Keratinocyte (primary cell): ENCODE results near the gene TEKT5.

ENCODE experiments used
- CTCF ChIP-seq, 3 experiments: IDR thresholded peaks in 1 of 3; conservative IDR thresholded peaks in 1 of 3; optimal IDR thresholded peaks in 1 of 3; 2 replicates in 2 of 3; 3 replicates in 1 of 3; pipeline versions ENCODE3 to v1.5.1; 2011; ENCODE audit warnings: low read length in 3 of 3, mild to moderate bottlenecking in 3 of 3, moderate library complexity in 2 of 3, control low read depth in 1 of 3, inconsistent platforms in 1 of 3; ENCODE audit not compliant: insufficient read depth in 2 of 3; ENCODE audit errors: extremely low read depth in 1 of 3
- EZH2 ChIP-seq: IDR thresholded peaks from one replicate; pipeline ENCODE4 v1.6.1; 2012; ENCODE audit warnings: inconsistent platforms, mild to moderate bottlenecking, low read length, moderate library complexity

DNA sequence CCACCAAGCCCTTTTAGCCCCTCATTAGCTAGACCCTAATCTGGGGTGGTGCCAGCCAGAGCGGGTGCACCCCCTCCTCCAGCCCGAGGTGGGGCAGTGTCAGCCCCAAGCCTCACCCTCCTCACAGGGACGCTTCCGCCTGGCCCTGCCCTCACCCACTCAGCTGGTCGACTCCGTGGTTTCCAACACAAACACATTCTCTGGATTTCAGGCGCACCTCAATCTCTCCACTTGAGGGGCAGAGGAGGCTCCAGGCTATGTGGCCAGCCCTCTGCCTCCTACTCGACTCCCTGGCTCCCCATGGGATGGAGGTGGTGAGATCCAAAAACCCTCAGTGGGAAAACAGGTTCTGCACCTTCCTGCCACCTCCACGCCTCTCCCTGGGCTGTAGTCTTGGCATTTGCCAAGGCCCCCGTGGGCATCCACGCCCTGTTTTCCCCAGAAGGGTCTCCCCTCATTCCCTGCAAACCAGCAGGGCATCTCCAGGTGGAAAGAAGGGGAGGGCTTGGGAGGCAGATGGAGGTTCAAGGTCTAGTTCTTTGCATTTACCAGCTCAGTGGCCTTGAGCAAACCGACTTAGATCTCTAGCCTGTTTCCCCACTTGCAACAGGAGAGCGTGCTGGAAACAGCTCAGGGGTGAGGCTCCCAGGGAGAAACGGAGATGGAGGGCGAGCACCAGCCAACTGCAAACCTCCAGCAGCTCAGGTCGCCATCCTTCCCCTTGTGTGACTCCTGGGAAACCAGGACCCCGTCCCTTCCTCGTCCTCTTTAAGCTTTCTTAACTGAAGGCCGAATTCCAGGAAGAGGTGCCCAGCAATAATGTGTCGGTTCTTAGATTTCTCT lies 116.0 kb downstream of the TEKT5 start:
- peak in 2 of 3 experiments; percentile 23 to 67 for TF ChIP-seq CTCF (optimal IDR thresholded peaks at IDR 0.05 in 1 of 3, IDR thresholded peaks at IDR 0.05 in 1 of 3, conservative IDR thresholded peaks at IDR 0.05 in 1 of 3; ENCODE audit: extremely low read depth in 1 of 3, insufficient read depth in 2 of 3, low read length in 3 of 3)
- TF ChIP-seq EZH2 = no peak
